ENCODE data around the gene TP53INP2. TPM values are rescaled to one million over a fixed set of nuclear protein-coding genes. Genes with fewer than 3 reads are reported as not detected.

The TP53INP2 gene
- total and polyA plus RNA-seq, 2 experiments from 2014 or later = 8.6 to 10.6 TPM

- Histone ChIP-seq H3K9me2 (replicated peaks; ENCODE audit: insufficient read depth) (no peaks in the 10 kb centered on the region), H3K27me3 (no peaks in the 10 kb centered on the region), H3K9me3 (ENCODE audit: low read depth) (no peaks in the 10 kb centered on the region), H2AFZ (no peak overlapping the region), H3K4me3 (no peak overlapping the region), H3K4me1 (ENCODE audit: insufficient read depth) (no peaks in the 10 kb centered on the region), H3K4me2 (no peak overlapping the region), H3K27ac (no peak overlapping the region), H3K79me2 (peaks cover 51% of the 10 kb centered on the region), H3K36me3 (replicated peaks; ENCODE audit: insufficient read depth, low read depth) (no peaks in the 10 kb centered on the region), H4K20me1 (ENCODE audit: insufficient read depth, poor library complexity, severe bottlenecking) (no peaks in the 10 kb centered on the region)
- no peak for DNase-seq (ENCODE audit: low spot score)
- TF ChIP-seq CTCF (IDR thresholded peaks at IDR 0.05; ENCODE audit: poor library complexity) (no peak), EZH2phosphoT487 (IDR thresholded peaks at IDR 0.05; ENCODE audit: low read depth, severe bottlenecking, unreplicated experiment) (no peak), EZH2 (IDR thresholded peaks at IDR 0.05; ENCODE audit: borderline replicate concordance) (no peak)
- WGBS (ENCODE audit: low lambda C conversion rate, missing lambda C conversion rate) = 94% methylated on average over 1 of the region's 1 CpG
Measured at GRCh38 chr20:34669094-34669493, 35.0 kb upstream of the TP53INP2 start.

GRCh38 chr20:34673412-34673811 is 30.7 kb upstream of the TP53INP2 start:
- Histone ChIP-seq H3K9me2 (replicated peaks; ENCODE audit: insufficient read depth) (no peaks in the 10 kb centered on the region), H4K20me1 (ENCODE audit: insufficient read depth, poor library complexity, severe bottlenecking) (no peaks in the 10 kb centered on the region), H3K36me3 (replicated peaks; ENCODE audit: insufficient read depth, low read depth) (no peaks in the 10 kb centered on the region), H3K9me3 (ENCODE audit: low read depth) (no peaks in the 10 kb centered on the region), H3K27ac (no peak overlapping the region), H2AFZ (no peak overlapping the region), H3K4me1 (ENCODE audit: insufficient read depth) (peaks cover 8% of the 10 kb centered on the region), H3K79me2 (peaks cover 50% of the 10 kb centered on the region), H3K4me3 (no peak overlapping the region), H3K27me3 (no peaks in the 10 kb centered on the region), H3K4me2 (no peak overlapping the region)
- TF ChIP-seq EZH2phosphoT487 (IDR thresholded peaks at IDR 0.05; ENCODE audit: low read depth, severe bottlenecking, unreplicated experiment) = no peak
- TF ChIP-seq CTCF (IDR thresholded peaks at IDR 0.05; ENCODE audit: poor library complexity) = no peak
- TF ChIP-seq EZH2 (IDR thresholded peaks at IDR 0.05; ENCODE audit: borderline replicate concordance) = no peak
- no peak for DNase-seq (ENCODE audit: low spot score)
- WGBS (ENCODE audit: low lambda C conversion rate, missing lambda C conversion rate) = 96% methylated on average over 5 of the region's 5 CpGs

GRCh38 chr20:34675561-34675960 is 28.6 kb upstream of the TP53INP2 start:
- no peak overlapping the region for H3K4me3 ChIP-seq
- no peaks in the 10 kb centered on the region for H3K27me3 ChIP-seq
- peak overlapping the region; percentile 81 for H3K4me2 ChIP-seq
- H3K4me1 ChIP-seq (ENCODE audit: insufficient read depth) = peaks cover 8% of the 10 kb centered on the region
- no peak for TF ChIP-seq CTCF (IDR thresholded peaks at IDR 0.05; ENCODE audit: poor library complexity)
- TF ChIP-seq EZH2 (IDR thresholded peaks at IDR 0.05; ENCODE audit: borderline replicate concordance) = no peak
- no peak for TF ChIP-seq EZH2phosphoT487 (IDR thresholded peaks at IDR 0.05; ENCODE audit: low read depth, severe bottlenecking, unreplicated experiment)
- H2AFZ ChIP-seq = no peak overlapping the region
- no peaks in the 10 kb centered on the region for H4K20me1 ChIP-seq (ENCODE audit: insufficient read depth, poor library complexity, severe bottlenecking)
- H3K27ac ChIP-seq = no peak overlapping the region
- 66% methylated on average over 3 of the region's 3 CpGs for WGBS (ENCODE audit: low lambda C conversion rate, missing lambda C conversion rate)
- H3K9me3 ChIP-seq (ENCODE audit: low read depth) = no peaks in the 10 kb centered on the region
- DNase-seq (ENCODE audit: low spot score) = no peak
- H3K36me3 ChIP-seq (replicated peaks; ENCODE audit: insufficient read depth, low read depth) = no peaks in the 10 kb centered on the region
- H3K9me2 ChIP-seq (replicated peaks; ENCODE audit: insufficient read depth) = no peaks in the 10 kb centered on the region
- peaks cover 42% of the 10 kb centered on the region for H3K79me2 ChIP-seq

Data from hepatocyte (in vitro differentiated cells).